ES-I3 (cell line): ENCODE measurements around the gene ACOT7.

Experiments
- H3K36me3 ChIP-seq: 2 replicates; pipeline ENCODE4 v1.6.1; 2013; ENCODE audit warnings: mild to moderate bottlenecking, low read length, control low read depth, moderate library complexity; ENCODE audit not compliant: insufficient read depth
- H3K4me1 ChIP-seq: 2 replicates; pipeline ENCODE4 v1.6.1; 2013; ENCODE audit warnings: mild to moderate bottlenecking, control low read depth, low read length; ENCODE audit not compliant: insufficient read depth
- H3K9ac ChIP-seq: 2 replicates; pipeline ENCODE4 v1.6.1; 2013; ENCODE audit warnings: low read depth, mild to moderate bottlenecking, low read length, moderate library complexity
- H3K9me3 ChIP-seq: 2 replicates; pipeline ENCODE4 v1.6.1; 2013; ENCODE audit warnings: mild to moderate bottlenecking, low read length, moderate library complexity; ENCODE audit not compliant: control insufficient read depth, insufficient read depth

ACOT7 gene

GRCh38 chr1:6338695-6339094 is 54.9 kb downstream of the ACOT7 start:
- Histone ChIP-seq H3K9ac (no peak overlapping the region), H3K36me3 (peaks cover 4% of the 10 kb centered on the region; the same call in 1 of the 2 replicates), H3K4me1 (peaks cover 10% of the 10 kb centered on the region; the same call in 1 of the 2 replicates), H3K9me3 (no peaks in the 10 kb centered on the region)

GRCh38 chr1:6336776-6337622 is 56.6 kb downstream of the ACOT7 start:
- H3K9ac ChIP-seq: no peak overlapping the region

GRCh38 chr1:6334261-6334993 is 59.1 kb downstream of the ACOT7 start:
- Histone ChIP-seq H3K9ac (no peak overlapping the region), H3K4me1 (peaks cover 10% of the 10 kb centered on the region; the same call in 1 of the 2 replicates), H3K9me3 (no peaks in the 10 kb centered on the region), H3K36me3 (no peaks in the 10 kb centered on the region; the same call in 1 of the 2 replicates)

More at GRCh38 chr1:6336776-6337622, 56.6 kb downstream of the ACOT7 start:
- no peaks in the 10 kb centered on the region for H3K36me3 ChIP-seq
- peaks cover 10% of the 10 kb centered on the region; the same call in 1 of the 2 replicates for H3K4me1 ChIP-seq
- no peaks in the 10 kb centered on the region for H3K9me3 ChIP-seq

- Histone ChIP-seq H3K9ac (no peak overlapping the region), H3K4me1 (peaks cover 10% of the 10 kb centered on the region; the same call in 1 of the 2 replicates), H3K36me3 (no peaks in the 10 kb centered on the region; the same call in 1 of the 2 replicates), H3K9me3 (no peaks in the 10 kb centered on the region)
Observed at GRCh38 chr1:6332821-6333220, 60.7 kb downstream of the ACOT7 start.

GRCh38 chr1:6331543-6332273 is 61.9 kb downstream of the ACOT7 start:
- H3K4me1 ChIP-seq: peaks cover 7% of the 10 kb centered on the region; the same call in 1 of the 2 replicates
- H3K36me3 ChIP-seq: peaks cover 6% of the 10 kb centered on the region
- H3K9me3 ChIP-seq: no peaks in the 10 kb centered on the region
- no peak overlapping the region for H3K9ac ChIP-seq

- H3K9ac ChIP-seq: no peak overlapping the region
- peaks cover 2% of the 10 kb centered on the region; the same call in 1 of the 2 replicates for H3K4me1 ChIP-seq
- no peaks in the 10 kb centered on the region for H3K9me3 ChIP-seq
- peaks cover 6% of the 10 kb centered on the region for H3K36me3 ChIP-seq
Observed at GRCh38 chr1:6330410-6330911, 63.1 kb downstream of the ACOT7 start.

GRCh38 chr1:6329851-6330250 is 63.7 kb downstream of the ACOT7 start:
- no peak overlapping the region for H3K9ac ChIP-seq
- H3K9me3 ChIP-seq: no peaks in the 10 kb centered on the region
- peaks cover 6% of the 10 kb centered on the region for H3K36me3 ChIP-seq
- no peaks in the 10 kb centered on the region for H3K4me1 ChIP-seq

GRCh38 chr1:6329396-6329795 is 64.2 kb downstream of the ACOT7 start:
- H3K36me3 ChIP-seq: peaks cover 6% of the 10 kb centered on the region

GRCh38 chr1:6328696-6329095 is 64.9 kb downstream of the ACOT7 start:
- peaks cover 6% of the 10 kb centered on the region for H3K36me3 ChIP-seq
- H3K9ac ChIP-seq: no peak overlapping the region
- H3K9me3 ChIP-seq: no peaks in the 10 kb centered on the region
- H3K4me1 ChIP-seq: no peaks in the 10 kb centered on the region

More at GRCh38 chr1:6329396-6329795, 64.2 kb downstream of the ACOT7 start:
- Histone ChIP-seq H3K9me3 (no peaks in the 10 kb centered on the region), H3K4me1 (no peaks in the 10 kb centered on the region), H3K9ac (no peak overlapping the region)

- Histone ChIP-seq H3K36me3 (peaks cover 6% of the 10 kb centered on the region), H3K9ac (no peak overlapping the region)
Observed at GRCh38 chr1:6328091-6328490, 65.5 kb downstream of the ACOT7 start.

GRCh38 chr1:6325482-6325881 is 68.1 kb downstream of the ACOT7 start:
- H3K9me3 ChIP-seq: no peaks in the 10 kb centered on the region
- no peaks in the 10 kb centered on the region for H3K4me1 ChIP-seq
- no peak overlapping the region for H3K9ac ChIP-seq
- H3K36me3 ChIP-seq: peaks cover 6% of the 10 kb centered on the region

More at GRCh38 chr1:6328091-6328490, 65.5 kb downstream of the ACOT7 start:
- H3K4me1 ChIP-seq: no peaks in the 10 kb centered on the region
- no peaks in the 10 kb centered on the region for H3K9me3 ChIP-seq

- H3K4me1 ChIP-seq: no peaks in the 10 kb centered on the region
- no peak overlapping the region for H3K9ac ChIP-seq
- H3K36me3 ChIP-seq: peaks cover 5% of the 10 kb centered on the region; the same call in 1 of the 2 replicates
- H3K9me3 ChIP-seq: no peaks in the 10 kb centered on the region
Observed at GRCh38 chr1:6322161-6322560, 71.4 kb downstream of the ACOT7 start.

- no peaks in the 10 kb centered on the region for H3K4me1 ChIP-seq
- no peak overlapping the region for H3K9ac ChIP-seq
- H3K36me3 ChIP-seq: peaks cover 8% of the 10 kb centered on the region
- H3K9me3 ChIP-seq: no peaks in the 10 kb centered on the region
Observed at GRCh38 chr1:6321205-6321604, 72.4 kb downstream of the ACOT7 start.
